ENCODE data around the gene FGF6.

Gene FGF6, protein sequence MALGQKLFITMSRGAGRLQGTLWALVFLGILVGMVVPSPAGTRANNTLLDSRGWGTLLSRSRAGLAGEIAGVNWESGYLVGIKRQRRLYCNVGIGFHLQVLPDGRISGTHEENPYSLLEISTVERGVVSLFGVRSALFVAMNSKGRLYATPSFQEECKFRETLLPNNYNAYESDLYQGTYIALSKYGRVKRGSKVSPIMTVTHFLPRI

GRCh38 chr12:4445156-4446101 lies at the start of gene FGF6:
Gene FGF6 (minus strand): TSS chr12:4445815. CDS start chr12:4445570, 245 bp downstream.
- Histone ChIP-seq H3K79me2 (ENCODE audit: control insufficient read depth, insufficient read depth, low read length, unreplicated experiment) (no peaks in the 10 kb centered on the region), H3K4me3 (ENCODE audit: low read depth, low read length) (no peak within 1 kb of the TSS), H3K4me1 (ENCODE audit: control insufficient read depth, insufficient read depth, low read length, unreplicated experiment) (no peaks in the 10 kb centered on the region), H3K27ac (ENCODE audit: low read depth, low read length) (no peak within 1 kb of the TSS), H2AFZ (ENCODE audit: low read length, unreplicated experiment) (no peak within 1 kb of the TSS), H3K36me3 (ENCODE audit: insufficient read depth, low read length) (no peaks in the 10 kb centered on the region), H3K27me3 (ENCODE audit: insufficient read depth, low read length) (peaks cover 75% of the 10 kb centered on the region)

DNA sequence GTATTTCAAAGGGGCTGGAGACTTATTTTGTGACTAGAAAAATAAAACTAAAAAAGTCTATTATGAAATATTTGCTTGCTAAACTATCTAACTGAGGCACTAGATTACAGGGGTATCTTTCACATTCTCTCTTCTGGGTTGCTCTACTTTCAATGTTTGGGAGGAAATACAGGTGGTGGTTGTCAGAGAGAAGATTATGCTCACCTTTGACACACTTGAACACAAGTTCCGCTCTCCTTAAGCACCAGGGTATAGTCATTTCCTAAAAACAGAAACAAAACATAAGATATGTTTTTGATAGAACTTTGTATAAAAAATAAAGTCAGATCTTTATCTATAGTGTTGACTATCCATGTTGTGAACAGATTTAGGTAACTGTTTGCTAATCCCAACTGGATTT lies 45.4 kb upstream of the FGF6 start:
- H2AFZ ChIP-seq (ENCODE audit: low read length, unreplicated experiment): no peak overlapping the region
- H3K4me3 ChIP-seq (ENCODE audit: low read depth, low read length): no peak overlapping the region
- H3K27me3 ChIP-seq (ENCODE audit: insufficient read depth, low read length): no peaks in the 10 kb centered on the region
- no peak overlapping the region for H3K27ac ChIP-seq (ENCODE audit: low read depth, low read length)
- H3K36me3 ChIP-seq (ENCODE audit: insufficient read depth, low read length): peaks cover 10% of the 10 kb centered on the region
- H3K79me2 ChIP-seq (ENCODE audit: control insufficient read depth, insufficient read depth, low read length, unreplicated experiment): no peaks in the 10 kb centered on the region
- H3K4me1 ChIP-seq (ENCODE audit: control insufficient read depth, insufficient read depth, low read length, unreplicated experiment): no peaks in the 10 kb centered on the region

DNA sequence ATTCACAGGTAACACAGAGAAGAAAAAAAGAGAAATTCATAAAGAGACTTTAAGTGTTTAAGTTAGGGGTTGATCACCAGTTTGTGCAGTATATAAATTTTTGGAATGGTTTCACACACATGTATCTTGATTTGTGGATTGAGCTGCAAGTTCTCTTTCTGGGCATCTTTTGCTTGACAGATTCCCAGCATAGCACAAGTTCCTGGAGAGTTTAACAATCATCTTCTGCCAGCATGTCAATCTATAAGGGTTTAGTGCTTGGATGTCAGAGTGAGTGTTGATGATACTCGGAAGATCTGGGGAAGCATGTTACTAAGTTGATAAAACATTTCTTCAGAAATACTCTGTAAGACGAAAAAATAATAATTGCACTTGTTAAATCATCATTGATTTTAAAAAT lies 43.9 kb upstream of the FGF6 start:
- Histone ChIP-seq H3K79me2 (ENCODE audit: control insufficient read depth, insufficient read depth, low read length, unreplicated experiment) (no peaks in the 10 kb centered on the region), H3K4me3 (ENCODE audit: low read depth, low read length) (no peak overlapping the region), H3K36me3 (ENCODE audit: insufficient read depth, low read length) (peaks cover 10% of the 10 kb centered on the region; the same call in 1 of the 2 replicates), H3K4me1 (ENCODE audit: control insufficient read depth, insufficient read depth, low read length, unreplicated experiment) (no peaks in the 10 kb centered on the region), H3K27ac (ENCODE audit: low read depth, low read length) (no peak overlapping the region), H2AFZ (ENCODE audit: low read length, unreplicated experiment) (no peak overlapping the region), H3K27me3 (ENCODE audit: insufficient read depth, low read length) (no peaks in the 10 kb centered on the region)

GRCh38 chr12:4486980-4487379 lies 41.4 kb upstream of the FGF6 start:
- peaks cover 10% of the 10 kb centered on the region; the same call in 1 of the 2 replicates for H3K36me3 ChIP-seq (ENCODE audit: insufficient read depth, low read length)

GRCh38 chr12:4486049-4486699 lies 40.6 kb upstream of the FGF6 start:
- H3K27me3 ChIP-seq (ENCODE audit: insufficient read depth, low read length): no peaks in the 10 kb centered on the region
- H3K36me3 ChIP-seq (ENCODE audit: insufficient read depth, low read length): peaks cover 10% of the 10 kb centered on the region; the same call in 1 of the 2 replicates
- H3K4me3 ChIP-seq (ENCODE audit: low read depth, low read length): no peak overlapping the region
- H3K79me2 ChIP-seq (ENCODE audit: control insufficient read depth, insufficient read depth, low read length, unreplicated experiment): no peaks in the 10 kb centered on the region
- H2AFZ ChIP-seq (ENCODE audit: low read length, unreplicated experiment): no peak overlapping the region
- no peak overlapping the region for H3K27ac ChIP-seq (ENCODE audit: low read depth, low read length)
- H3K4me1 ChIP-seq (ENCODE audit: control insufficient read depth, insufficient read depth, low read length, unreplicated experiment): no peaks in the 10 kb centered on the region

More at GRCh38 chr12:4486980-4487379, 41.4 kb upstream of the FGF6 start:
- Histone ChIP-seq H3K4me3 (ENCODE audit: low read depth, low read length) (no peak overlapping the region), H3K27ac (ENCODE audit: low read depth, low read length) (no peak overlapping the region), H3K27me3 (ENCODE audit: insufficient read depth, low read length) (no peaks in the 10 kb centered on the region), H2AFZ (ENCODE audit: low read length, unreplicated experiment) (no peak overlapping the region), H3K4me1 (ENCODE audit: control insufficient read depth, insufficient read depth, low read length, unreplicated experiment) (no peaks in the 10 kb centered on the region), H3K79me2 (ENCODE audit: control insufficient read depth, insufficient read depth, low read length, unreplicated experiment) (no peaks in the 10 kb centered on the region)

DNA sequence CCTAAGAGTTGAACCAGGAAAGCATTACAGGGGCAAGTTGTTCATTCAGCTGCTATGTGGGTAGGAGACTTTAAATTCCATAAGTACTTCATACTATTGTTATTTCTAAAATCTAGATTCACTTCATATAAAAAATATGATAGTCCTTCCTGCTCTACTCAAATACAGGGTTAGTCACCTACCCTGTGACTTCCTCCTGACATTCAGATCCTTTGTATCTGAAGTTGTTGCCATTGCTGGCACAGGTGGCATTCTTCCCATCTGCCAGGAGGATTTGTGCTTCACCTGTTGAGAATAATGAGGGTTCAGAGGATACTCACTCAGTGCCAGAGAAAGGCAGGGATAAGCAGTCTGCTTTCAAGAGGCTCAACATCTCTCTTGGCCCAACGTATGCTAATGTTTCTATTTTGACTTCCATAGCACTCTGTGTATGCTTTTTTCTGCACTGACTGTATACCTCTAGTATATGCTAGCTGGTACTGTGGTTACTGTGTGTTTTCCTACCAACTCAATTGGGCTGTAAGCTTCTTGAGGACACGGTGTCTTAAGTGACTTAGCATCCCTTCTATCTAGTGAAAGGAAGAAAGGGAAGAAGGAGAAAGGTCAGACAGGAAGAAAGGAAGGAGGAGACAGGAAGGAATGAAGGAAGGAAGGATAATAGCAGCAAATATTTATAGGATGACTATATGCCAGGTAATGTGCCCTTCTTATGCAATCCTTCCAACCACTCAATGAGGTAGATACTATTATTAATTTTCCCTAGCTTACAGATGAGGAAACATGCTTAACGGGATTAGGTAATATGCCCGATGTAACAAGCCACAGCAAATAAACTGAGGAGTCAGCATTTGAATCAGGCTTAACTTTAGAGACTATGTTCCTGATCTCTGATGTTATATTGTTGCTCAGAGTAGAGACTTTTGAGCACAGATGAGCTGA lies 38.5 kb upstream of the FGF6 start:
- Histone ChIP-seq H3K4me1 (ENCODE audit: control insufficient read depth, insufficient read depth, low read length, unreplicated experiment) (no peaks in the 10 kb centered on the region), H3K79me2 (ENCODE audit: control insufficient read depth, insufficient read depth, low read length, unreplicated experiment) (no peaks in the 10 kb centered on the region), H3K27ac (ENCODE audit: low read depth, low read length) (no peak overlapping the region), H3K4me3 (ENCODE audit: low read depth, low read length) (no peak overlapping the region), H2AFZ (ENCODE audit: low read length, unreplicated experiment) (no peak overlapping the region), H3K27me3 (ENCODE audit: insufficient read depth, low read length) (peaks cover 7% of the 10 kb centered on the region; the same call in 1 of the 2 replicates), H3K36me3 (ENCODE audit: insufficient read depth, low read length) (peaks cover 6% of the 10 kb centered on the region; the same call in 1 of the 2 replicates)

DNA sequence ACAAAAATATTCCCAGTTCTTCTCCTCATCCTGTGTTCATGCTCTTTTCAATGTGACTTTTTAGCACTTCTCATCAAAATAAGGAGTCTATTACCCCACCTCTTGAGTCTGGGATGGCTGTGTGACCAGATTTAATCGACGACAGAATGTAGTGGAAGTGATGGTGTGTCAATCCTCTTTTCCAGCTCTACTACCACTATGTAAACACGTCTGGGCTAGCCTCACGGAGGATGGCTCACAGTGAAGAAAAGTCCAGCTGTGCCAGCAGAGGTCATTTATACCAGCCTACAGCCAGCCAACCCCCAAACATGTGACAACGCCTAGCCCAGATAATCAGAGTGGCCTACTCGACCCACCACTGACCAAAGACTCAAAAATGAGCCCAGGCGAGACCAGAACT lies 37.3 kb upstream of the FGF6 start:
- no peaks in the 10 kb centered on the region for H3K79me2 ChIP-seq (ENCODE audit: control insufficient read depth, insufficient read depth, low read length, unreplicated experiment)
- peaks cover 14% of the 10 kb centered on the region for H3K27me3 ChIP-seq (ENCODE audit: insufficient read depth, low read length)
- H3K27ac ChIP-seq (ENCODE audit: low read depth, low read length): no peak overlapping the region
- H3K4me3 ChIP-seq (ENCODE audit: low read depth, low read length): no peak overlapping the region
- no peaks in the 10 kb centered on the region for H3K4me1 ChIP-seq (ENCODE audit: control insufficient read depth, insufficient read depth, low read length, unreplicated experiment)
- H2AFZ ChIP-seq (ENCODE audit: low read length, unreplicated experiment): no peak overlapping the region
- no peaks in the 10 kb centered on the region for H3K36me3 ChIP-seq (ENCODE audit: insufficient read depth, low read length)

- H3K27me3 ChIP-seq (ENCODE audit: insufficient read depth, low read length): peaks cover 54% of the 10 kb centered on the region
- no peaks in the 10 kb centered on the region for H3K79me2 ChIP-seq (ENCODE audit: control insufficient read depth, insufficient read depth, low read length, unreplicated experiment)
- no peaks in the 10 kb centered on the region for H3K4me1 ChIP-seq (ENCODE audit: control insufficient read depth, insufficient read depth, low read length, unreplicated experiment)
- H3K36me3 ChIP-seq (ENCODE audit: insufficient read depth, low read length): no peaks in the 10 kb centered on the region
- no peak overlapping the region for H3K4me3 ChIP-seq (ENCODE audit: low read depth, low read length)
- no peak overlapping the region for H3K27ac ChIP-seq (ENCODE audit: low read depth, low read length)
- no peak overlapping the region for H2AFZ ChIP-seq (ENCODE audit: low read length, unreplicated experiment)
Measured at GRCh38 chr12:4478933-4479332, 33.3 kb upstream of the FGF6 start.

GRCh38 chr12:4477129-4477528 lies 31.5 kb upstream of the FGF6 start:
- Histone ChIP-seq H3K4me3 (ENCODE audit: low read depth, low read length) (no peak overlapping the region), H3K27me3 (ENCODE audit: insufficient read depth, low read length) (peaks cover 69% of the 10 kb centered on the region), H3K79me2 (ENCODE audit: control insufficient read depth, insufficient read depth, low read length, unreplicated experiment) (no peaks in the 10 kb centered on the region), H3K36me3 (ENCODE audit: insufficient read depth, low read length) (no peaks in the 10 kb centered on the region), H3K4me1 (ENCODE audit: control insufficient read depth, insufficient read depth, low read length, unreplicated experiment) (no peaks in the 10 kb centered on the region), H2AFZ (ENCODE audit: low read length, unreplicated experiment) (no peak overlapping the region), H3K27ac (ENCODE audit: low read depth, low read length) (no peak overlapping the region)

GRCh38 chr12:4472046-4472445 lies 26.4 kb upstream of the FGF6 start:
- H3K27ac ChIP-seq (ENCODE audit: low read depth, low read length): no peak overlapping the region
- no peaks in the 10 kb centered on the region for H3K4me1 ChIP-seq (ENCODE audit: control insufficient read depth, insufficient read depth, low read length, unreplicated experiment)
- no peaks in the 10 kb centered on the region for H3K79me2 ChIP-seq (ENCODE audit: control insufficient read depth, insufficient read depth, low read length, unreplicated experiment)
- H3K4me3 ChIP-seq (ENCODE audit: low read depth, low read length): no peak overlapping the region
- H3K36me3 ChIP-seq (ENCODE audit: insufficient read depth, low read length): no peaks in the 10 kb centered on the region
- H3K27me3 ChIP-seq (ENCODE audit: insufficient read depth, low read length): peaks cover 89% of the 10 kb centered on the region
- H2AFZ ChIP-seq (ENCODE audit: low read length, unreplicated experiment): no peak overlapping the region
